CD4-positive, alpha-beta memory T cell (primary cell): ENCODE measurements around the gene POTEM. TPM values are rescaled to one million over a fixed set of nuclear protein-coding genes. Genes with fewer than 3 reads are reported as not detected.
"Not testable (repeated sequence)": the region's sequence is repeated elsewhere in the genome, so short reads cannot be mapped to it uniquely, and the experiment has no call there.

Experiments
- CTCF ChIA-PET: fragments of 350-600 bp; sonication (Branson Sonifier 250); formaldehyde crosslinking; loops from one replicate; lab custom pipeline; 2021; ENCODE audit warnings: inconsistent platforms; ENCODE audit not compliant: partially characterized antibody; lab: Charles Lee
- POLR2A ChIA-PET: fragments of 350-600 bp; sonication (Branson Sonifier 250); formaldehyde crosslinking; loops from one replicate; lab custom pipeline; 2021; ENCODE audit not compliant: partially characterized antibody; lab: Charles Lee
- DNase-seq, 5 donors: peaks; one replicate each; pipeline versions ENCODE4 v3.0.0 to v3.0.0-alpha.2; 2020 to 2022; ENCODE audit warnings: mixed read lengths in 1 of 5
- H3K27ac ChIP-seq: one replicate; pipeline ENCODE4 v1.7.0; 2013; ENCODE audit warnings: low read depth, low read length
- H3K27me3 ChIP-seq: 2 replicates; pipeline ENCODE4 v1.7.0; 2013; ENCODE audit warnings: mild to moderate bottlenecking, low read length, moderate library complexity; ENCODE audit not compliant: insufficient read depth
- H3K36me3 ChIP-seq: 2 replicates; pipeline ENCODE4 v1.7.0; 2013; ENCODE audit warnings: mild to moderate bottlenecking, low read length, moderate library complexity; ENCODE audit not compliant: insufficient read depth
- H3K4me1 ChIP-seq: 2 replicates; pipeline ENCODE4 v1.7.0; 2013; ENCODE audit warnings: mild to moderate bottlenecking, low read length, moderate library complexity; ENCODE audit not compliant: insufficient read depth
- H3K4me3 ChIP-seq, 2 donors: one replicate each; pipeline ENCODE4 v1.7.0; 2013; ENCODE audit warnings: low read length in 2 of 2, mild to moderate bottlenecking in 1 of 2
- H3K9me3 ChIP-seq, 2 donors: one replicate each; pipeline ENCODE4 v1.7.0; 2013; ENCODE audit warnings: low read length in 2 of 2, control low read depth in 1 of 2; ENCODE audit not compliant: control insufficient read depth in 1 of 2
- H3K27ac Mint-ChIP-seq, 7 donors: one replicate each; pipeline ENCODE4 v1.8.0; 2020 to 2021; ENCODE audit warnings: mixed read lengths in 7 of 7, mild to moderate bottlenecking in 6 of 7, inconsistent platforms in 3 of 7, moderate library complexity in 3 of 7
- H3K27me3 Mint-ChIP-seq, 2 donors: one replicate each; pipeline ENCODE4 v1.8.0; 2020 to 2021; ENCODE audit warnings: mixed read lengths in 2 of 2
- H3K36me3 Mint-ChIP-seq, 2 donors: one replicate each; pipeline ENCODE4 v1.8.0; 2020 to 2021; ENCODE audit warnings: mixed read lengths in 2 of 2, inconsistent platforms in 1 of 2, mild to moderate bottlenecking in 1 of 2
- H3K4me1 Mint-ChIP-seq, 4 donors: one replicate each; pipeline ENCODE4 v1.8.0; 2020 to 2021; ENCODE audit warnings: mixed read lengths in 4 of 4, mild to moderate bottlenecking in 1 of 4
- H3K4me3 Mint-ChIP-seq, 8 donors: one replicate each; pipeline ENCODE4 v1.8.0; 2020 to 2021; ENCODE audit warnings: mixed read lengths in 8 of 8, mild to moderate bottlenecking in 7 of 8, moderate library complexity in 6 of 8, inconsistent platforms in 3 of 8
- H3K9me3 Mint-ChIP-seq, 8 donors: one replicate each; pipeline ENCODE4 v1.8.0; 2020 to 2021; ENCODE audit warnings: mixed read lengths in 8 of 8, mild to moderate bottlenecking in 5 of 8, inconsistent platforms in 3 of 8, moderate library complexity in 1 of 8
- intact Hi-C: fragments of 100-400 bp; cut with micrococcal nuclease; formaldehyde crosslinking; loops from one replicate; pipeline ENCODE4 v1.15.1; 2023
- polyA plus RNA-seq, 2 donors: library from polyadenylated mRNA; unstranded; fragments of 300-500 nt; fragmentation: Illumina TruSeq; gene quantifications; one replicate each; pipeline ENCODE4 v1.2.3, GENCODE V29; 2021
- total RNA-seq, 2 experiments: library from RNA; stranded (reverse); gene quantifications; one replicate each; pipeline ENCODE4 v1.2.3, GENCODE V29; 2021

The POTEM gene
- total and polyA plus RNA-seq, 4 experiments from 2014 or later = not detected

GRCh38 chr14:19038060-19038664 is 70.9 kb downstream of the POTEM start:
- H3K4me1 ChIP-seq, H3K4me3 ChIP-seq, H3K9me3 Mint-ChIP-seq, intact Hi-C loops, H3K36me3 Mint-ChIP-seq, H3K4me3 Mint-ChIP-seq, POLR2A ChIA-PET, H3K9me3 ChIP-seq, H3K27ac ChIP-seq, H3K4me1 Mint-ChIP-seq, H3K36me3 ChIP-seq, H3K27me3 ChIP-seq, H3K27me3 Mint-ChIP-seq, H3K27ac Mint-ChIP-seq, CTCF ChIA-PET, DNase-seq: not testable (repeated sequence)

GRCh38 chr14:19038785-19039184 is 71.6 kb downstream of the POTEM start:
- CTCF ChIA-PET, H3K4me1 Mint-ChIP-seq, H3K9me3 ChIP-seq, H3K4me1 ChIP-seq, H3K27ac ChIP-seq, H3K4me3 Mint-ChIP-seq, H3K36me3 ChIP-seq, H3K4me3 ChIP-seq, H3K9me3 Mint-ChIP-seq, H3K36me3 Mint-ChIP-seq, POLR2A ChIA-PET, H3K27ac Mint-ChIP-seq, intact Hi-C loops, DNase-seq, H3K27me3 Mint-ChIP-seq, H3K27me3 ChIP-seq: not testable (repeated sequence)

- H3K36me3 ChIP-seq, H3K4me3 Mint-ChIP-seq, H3K27me3 Mint-ChIP-seq, H3K4me3 ChIP-seq, H3K36me3 Mint-ChIP-seq, H3K4me1 ChIP-seq, CTCF ChIA-PET, H3K27ac Mint-ChIP-seq, POLR2A ChIA-PET, H3K9me3 ChIP-seq, H3K4me1 Mint-ChIP-seq, H3K27ac ChIP-seq, DNase-seq, H3K9me3 Mint-ChIP-seq, intact Hi-C loops, H3K27me3 ChIP-seq: not testable (repeated sequence)
Measured at GRCh38 chr14:19043384-19043783, 76.2 kb downstream of the POTEM start.
